K562 (cell line): ENCODE data around the gene CD6. TPM values are rescaled to one million over a fixed set of nuclear protein-coding genes. Genes with fewer than 3 reads are reported as not detected.

Experiments used
- ATAC-seq: fragments of 200-7000 bp; cut with Tn5 transposase; 3 replicates; pipeline ENCODE4 v1.9.1; 2020; ENCODE audit warnings: moderate library complexity
- BruUV-seq: library from RNA; stranded (reverse); fragments of 400-500 nt; replicated peaks from 2 replicates; lab custom pipeline; 2021; lab: Mats Ljungman, UMichigan
- CTCF ChIA-PET: fragments of 300-600 bp; formaldehyde crosslinking; extraction: SDS; loops from one replicate; lab custom pipeline; 2021; ENCODE audit warnings: low intra/inter-chr PET ratio; lab: Yijun Ruan, JAX
- POLR2A ChIA-PET: fragments of 300-600, 350-650 bp; sonication (Branson Sonifier 250); formaldehyde crosslinking; extraction: SDS; loops from one replicate; lab custom pipeline; 2021; ENCODE audit warnings: antibody characterized with exemption, inconsistent platforms; lab: Yijun Ruan, JAX
- DNase-seq, 4 experiments: peaks; one replicate each; pipeline versions ENCODE4 v3.0.0 to v3.0.0-alpha.2; 2011 to 2018; ENCODE audit warnings: low spot score in 3 of 4, mixed read lengths in 3 of 4; ENCODE audit errors: extremely low read depth in 1 of 4
- FAIRE-seq: peaks from 2 replicates; lab custom pipeline; 2011; peaks lifted over from hg19 to GRCh38; lab: Jason Lieb, UNC
- H2AFZ ChIP-seq: 2 replicates; pipeline ENCODE4 v1.6.0; 2011; ENCODE audit warnings: low read depth, low read length, control low read depth, inconsistent platforms
- H3K27ac ChIP-seq: fragments of 200-600 bp; 3 replicates; pipeline ENCODE4 v1.8.0; 2011; ENCODE audit warnings: low read depth, mild to moderate bottlenecking, control low read depth, inconsistent platforms, low read length, moderate library complexity, mixed read lengths; ENCODE audit errors: extremely low read depth
- H3K27me3 ChIP-seq, 2 experiments: fragments of 300-600 bp in 1 of 2; 2 replicates in 1 of 2; 3 replicates in 1 of 2; pipeline versions ENCODE4 v1.6.0 to v1.8.0; 2011; ENCODE audit warnings: inconsistent platforms in 2 of 2, low read length in 2 of 2, mild to moderate bottlenecking in 1 of 2, mixed read lengths in 1 of 2, moderate library complexity in 1 of 2; ENCODE audit not compliant: control insufficient read depth in 2 of 2, insufficient read depth in 2 of 2
- H3K36me3 ChIP-seq: fragments of 300-600 bp; 3 replicates; pipeline ENCODE4 v1.8.0; 2011; ENCODE audit warnings: mild to moderate bottlenecking, low read length, inconsistent platforms; ENCODE audit not compliant: control insufficient read depth, insufficient read depth
- H3K4me1 ChIP-seq, 2 experiments: fragments of 200-600 bp in 1 of 2; replicated peaks in 1 of 2; 2 replicates in 1 of 2; 3 replicates in 1 of 2; pipeline versions ENCODE4 v1.5.1 to v1.8.0; 2011; ENCODE audit warnings: inconsistent platforms in 2 of 2, low read length in 2 of 2, mild to moderate bottlenecking in 1 of 2, mixed read lengths in 1 of 2, moderate library complexity in 1 of 2; ENCODE audit not compliant: control insufficient read depth in 2 of 2, insufficient read depth in 2 of 2
- H3K4me2 ChIP-seq: 2 replicates; pipeline ENCODE4 v1.6.1; 2011; ENCODE audit warnings: low read length, control low read depth, inconsistent platforms, mixed read lengths; ENCODE audit not compliant: insufficient read depth
- H3K4me3 ChIP-seq: fragments of 200-600 bp; sonication (generic), shearing (Covaris generic); 2 replicates; pipeline ENCODE4 v1.5.1; 2016; ENCODE audit warnings: control low read depth, inconsistent platforms
- H3K79me2 ChIP-seq: fragments of 200-600 bp; 3 replicates; pipeline ENCODE4 v1.8.0; 2011; ENCODE audit warnings: low read length, inconsistent platforms; ENCODE audit not compliant: control insufficient read depth, insufficient read depth
- H3K9ac ChIP-seq, 2 experiments: 2 replicates each; pipeline versions ENCODE4 v1.6.0 to v1.6.1; 2011; ENCODE audit warnings: low read depth in 2 of 2, low read length in 2 of 2, control low read depth in 1 of 2, inconsistent platforms in 1 of 2, mild to moderate bottlenecking in 1 of 2, mixed read lengths in 1 of 2; ENCODE audit not compliant: insufficient read depth in 1 of 2
- H3K9me1 ChIP-seq: one replicate; pipeline ENCODE4 v1.6.0; 2011; ENCODE audit warnings: inconsistent platforms, mild to moderate bottlenecking, low read length, moderate library complexity; ENCODE audit not compliant: control insufficient read depth, insufficient read depth
- H3K9me3 ChIP-seq: replicated peaks from 2 replicates; pipeline ENCODE4 v1.5.1; 2011; ENCODE audit warnings: low read depth, low read length, inconsistent platforms; ENCODE audit not compliant: control insufficient read depth, insufficient read depth
- H4K20me1 ChIP-seq: replicated peaks from 2 replicates; pipeline ENCODE4 v1.6.1; 2011; ENCODE audit warnings: low read length, inconsistent platforms, mixed read lengths; ENCODE audit not compliant: control insufficient read depth, insufficient read depth
- CSDE1 ChIP-seq, 2 experiments: fragments of 450-650 bp; IDR thresholded peaks; 2 replicates each; pipeline ENCODE4 v1.6.1; 2016; ENCODE audit warnings: mild to moderate bottlenecking in 1 of 2
- DIDO1 ChIP-seq: fragments of 450-650 bp; IDR thresholded peaks from 2 replicates; pipeline ENCODE4 v1.6.1; 2016; ENCODE audit warnings: low read depth, missing biosample characterization, missing genetic modification characterization
- ELF2 ChIP-seq: fragments of 250-450 bp; sonication (Bioruptor Pico); IDR thresholded peaks from 2 replicates; pipeline ENCODE4 v1.5.0; 2021; ENCODE audit warnings: mild to moderate bottlenecking
- HLTF ChIP-seq: fragments of 450-650 bp; IDR thresholded peaks from 2 replicates; pipeline ENCODE4 v1.6.1; 2016
- HNRNPK ChIP-seq: fragments of 200-400 bp; formaldehyde crosslinking; IDR thresholded peaks from one replicate; pipeline ENCODE4 v1.6.1; 2018; ENCODE audit warnings: mild to moderate bottlenecking, low read depth, low read length; ENCODE audit not compliant: poor library complexity, severe bottlenecking
- MEF2D ChIP-seq: conservative IDR thresholded peaks from 2 replicates; pipeline ENCODE4 v1.6.1; 2016; ENCODE audit warnings: low read depth, missing genetic modification characterization, missing compliant biosample characterization
- PURB ChIP-seq: sonication (generic); formaldehyde crosslinking; IDR thresholded peaks from 2 replicates; pipeline ENCODE4 v1.9.0; 2021; ENCODE audit warnings: low read depth, mild to moderate bottlenecking, missing genetic modification reagents
- SRSF7 ChIP-seq: fragments of 200-400 bp; formaldehyde crosslinking; optimal IDR thresholded peaks from 2 replicates; pipeline ENCODE3; 2017; ENCODE audit warnings: mild to moderate bottlenecking, low read depth, low read length
- WGBS: fragments of 100-300 bp; shearing (Covaris generic); methylation state at CpG from one replicate; pipeline ENCODE4 v1.1.6; 2016; ENCODE audit warnings: low coverage, mixed read lengths; ENCODE audit not compliant: insufficient coverage; ENCODE audit errors: missing lambda C conversion rate; 5-methylcytosine and 5-hydroxymethylcytosine counted together
- in situ Hi-C: fragments of 300-500 bp; cut with MboI; formaldehyde crosslinking; loops from 4 replicates; pipeline ENCODE4 v1.15.0; 2018; ENCODE audit warnings: inconsistent platforms, mixed read lengths
- intact Hi-C: fragments of 100-400 bp; cut with micrococcal nuclease; formaldehyde crosslinking; loops from 2 replicates; pipeline ENCODE4 v1.14.2; 2022
- polyA plus RNA-seq, 8 experiments: library from polyadenylated mRNA; depleted of rRNA in 4 of 8; stranded (reverse) in 5 of 8; unstranded in 3 of 8; fragments of >200 nt; fragmentation: Nextera tagmentation in 2 of 8; fragmentation: Illumina TruSeq in 1 of 8; extraction: Ambion mirVana in 2 of 8; extraction: Trizol in 1 of 8; gene quantifications; 2 replicates each; pipeline versions ENCODE4 v1.2.1 to v1.2.3, GENCODE V29; 2011 to 2014; ENCODE audit warnings: inconsistent platforms in 1 of 8, missing spikeins in 1 of 8
- total RNA-seq, 7 experiments: library from RNA; depleted of rRNA in 6 of 7; stranded (reverse); fragments of >200 nt in 6 of 7; fragmentation: Illumina TruSeq in 2 of 7; extraction: Trizol in 2 of 7; gene quantifications; 2 replicates each; pipeline versions ENCODE4 v1.2.1 to v1.2.3, GENCODE V29; 2011 to 2021; ENCODE audit warnings: low replicate concordance in 1 of 7
- TF ChIP-seq, protein P1 (sequence below): sonication (generic); formaldehyde crosslinking; IDR thresholded peaks from 2 replicates; pipeline ENCODE4 v1.5.0; 2020; ENCODE audit warnings: missing genetic modification reagents
- TF ChIP-seq, protein P2 (sequence below): fragments of 450-650 bp; formaldehyde crosslinking; IDR thresholded peaks from 2 replicates; pipeline ENCODE4 v1.4.0; 2022; ENCODE audit warnings: missing genetic modification characterization
- TF ChIP-seq, protein P3 (sequence below), 2 experiments: fragments of 450-650 bp; IDR thresholded peaks; 2 replicates each; pipeline ENCODE4 v1.6.1; 2016
- TF ChIP-seq, protein P4 (sequence below): fragments of 250-450 bp; sonication (Bioruptor Pico); IDR thresholded peaks from 2 replicates; pipeline ENCODE4 v1.4.0; 2020; ENCODE audit warnings: mild to moderate bottlenecking, moderate library complexity, borderline replicate concordance
- TF ChIP-seq, protein P5 (sequence below): sonication (generic); formaldehyde crosslinking; IDR thresholded peaks from 2 replicates; pipeline ENCODE4 v1.8.1; 2023; ENCODE audit warnings: mild to moderate bottlenecking, missing genetic modification reagents
- TF ChIP-seq, protein P6 (sequence below): fragments of 450-650 bp; IDR thresholded peaks from 2 replicates; pipeline ENCODE4 v1.6.1; 2016

CD6 gene
- total and polyA plus RNA-seq, 9 of the 15 experiments (the other 6 are each of a cell fraction or from before 2014, with no cell fraction given), result 0.84 TPM; not detected in 8

DNA sequence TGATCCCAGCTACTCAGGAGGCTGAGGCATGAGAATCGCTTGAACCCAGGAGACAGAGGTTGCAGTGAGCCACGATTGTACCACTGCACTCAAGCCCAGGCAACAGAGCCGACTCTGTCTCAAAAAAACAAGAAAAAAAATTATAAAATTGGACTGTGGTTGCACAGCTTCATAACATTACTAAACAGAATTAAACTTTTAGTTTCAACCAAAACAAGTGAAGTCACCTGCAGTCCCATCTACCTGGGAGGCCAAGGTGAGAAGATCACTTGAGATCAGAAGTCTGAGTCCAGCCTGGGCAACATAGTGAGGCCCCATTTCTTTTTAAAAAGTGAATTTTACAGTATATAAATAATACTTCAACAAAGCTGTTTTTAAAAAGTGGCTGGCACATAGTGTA, 83.0 kb downstream of the CD6 start:
- no peak for ATAC-seq
- Histone ChIP-seq H3K79me2 (no peaks in the 10 kb centered on the region), H3K9ac (no peak overlapping the region), H2AFZ (no peak overlapping the region), H3K4me2 (no peak overlapping the region), H3K36me3 (no peaks in the 10 kb centered on the region), H3K4me3 (no peak overlapping the region), H4K20me1 (no peaks in the 10 kb centered on the region; the same call in 1 of the 2 replicates), H3K9me1 (no peaks in the 10 kb centered on the region), H3K27ac (no peak overlapping the region), H3K4me1 (no peaks in the 10 kb centered on the region), H3K27me3 (peaks cover 50 to 80% of the 10 kb centered on the region in 2 experiments), H3K9me3 (no peaks in the 10 kb centered on the region)
- POLR2A ChIA-PET, result interaction anchor here (1.9 kb wide), 1 partner anchor 13 kb away, joined by 6 read pairs; no protein-coding TSS in a partner anchor
- WGBS, result 0% methylated on average over 3 of the region's 3 CpGs
- in situ Hi-C loops (no loop called here), intact Hi-C loops (no loop called here)
- DNase-seq, result no peak
- no TSS peak for BruUV-seq
- FAIRE-seq, result no peak
- TF ChIP-seq DIDO1 (tag), result no peak
- TF ChIP-seq, protein P1, sequence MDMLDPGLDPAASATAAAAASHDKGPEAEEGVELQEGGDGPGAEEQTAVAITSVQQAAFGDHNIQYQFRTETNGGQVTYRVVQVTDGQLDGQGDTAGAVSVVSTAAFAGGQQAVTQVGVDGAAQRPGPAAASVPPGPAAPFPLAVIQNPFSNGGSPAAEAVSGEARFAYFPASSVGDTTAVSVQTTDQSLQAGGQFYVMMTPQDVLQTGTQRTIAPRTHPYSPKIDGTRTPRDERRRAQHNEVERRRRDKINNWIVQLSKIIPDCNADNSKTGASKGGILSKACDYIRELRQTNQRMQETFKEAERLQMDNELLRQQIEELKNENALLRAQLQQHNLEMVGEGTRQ (CRISPR knock-in tag), result no peak
- TF ChIP-seq, protein P2, sequence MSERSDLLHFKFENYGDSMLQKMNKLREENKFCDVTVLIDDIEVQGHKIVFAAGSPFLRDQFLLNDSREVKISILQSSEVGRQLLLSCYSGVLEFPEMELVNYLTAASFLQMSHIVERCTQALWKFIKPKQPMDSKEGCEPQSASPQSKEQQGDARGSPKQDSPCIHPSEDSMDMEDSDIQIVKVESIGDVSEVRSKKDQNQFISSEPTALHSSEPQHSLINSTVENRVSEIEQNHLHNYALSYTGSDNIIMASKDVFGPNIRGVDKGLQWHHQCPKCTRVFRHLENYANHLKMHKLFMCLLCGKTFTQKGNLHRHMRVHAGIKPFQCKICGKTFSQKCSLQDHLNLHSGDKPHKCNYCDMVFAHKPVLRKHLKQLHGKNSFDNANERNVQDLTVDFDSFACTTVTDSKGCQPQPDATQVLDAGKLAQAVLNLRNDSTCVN (CRISPR knock-in tag), result no peak
- TF ChIP-seq ELF2, result no peak
- no peak for TF ChIP-seq PURB (CRISPR knock-in tag)
- TF ChIP-seq MEF2D (tag), result no peak
- TF ChIP-seq HNRNPK, result no peak
- no peak for TF ChIP-seq SRSF7
- no peak for TF ChIP-seq CSDE1 (IDR thresholded peaks at IDR 0.05)
- TF ChIP-seq, protein P3, sequence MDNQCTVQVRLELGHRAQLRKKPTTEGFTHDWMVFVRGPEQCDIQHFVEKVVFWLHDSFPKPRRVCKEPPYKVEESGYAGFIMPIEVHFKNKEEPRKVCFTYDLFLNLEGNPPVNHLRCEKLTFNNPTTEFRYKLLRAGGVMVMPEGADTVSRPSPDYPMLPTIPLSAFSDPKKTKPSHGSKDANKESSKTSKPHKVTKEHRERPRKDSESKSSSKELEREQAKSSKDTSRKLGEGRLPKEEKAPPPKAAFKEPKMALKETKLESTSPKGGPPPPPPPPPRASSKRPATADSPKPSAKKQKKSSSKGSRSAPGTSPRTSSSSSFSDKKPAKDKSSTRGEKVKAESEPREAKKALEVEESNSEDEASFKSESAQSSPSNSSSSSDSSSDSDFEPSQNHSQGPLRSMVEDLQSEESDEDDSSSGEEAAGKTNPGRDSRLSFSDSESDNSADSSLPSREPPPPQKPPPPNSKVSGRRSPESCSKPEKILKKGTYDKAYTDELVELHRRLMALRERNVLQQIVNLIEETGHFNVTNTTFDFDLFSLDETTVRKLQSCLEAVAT (IDR thresholded peaks at IDR 0.05), result no peak
- TF ChIP-seq, protein P4, sequence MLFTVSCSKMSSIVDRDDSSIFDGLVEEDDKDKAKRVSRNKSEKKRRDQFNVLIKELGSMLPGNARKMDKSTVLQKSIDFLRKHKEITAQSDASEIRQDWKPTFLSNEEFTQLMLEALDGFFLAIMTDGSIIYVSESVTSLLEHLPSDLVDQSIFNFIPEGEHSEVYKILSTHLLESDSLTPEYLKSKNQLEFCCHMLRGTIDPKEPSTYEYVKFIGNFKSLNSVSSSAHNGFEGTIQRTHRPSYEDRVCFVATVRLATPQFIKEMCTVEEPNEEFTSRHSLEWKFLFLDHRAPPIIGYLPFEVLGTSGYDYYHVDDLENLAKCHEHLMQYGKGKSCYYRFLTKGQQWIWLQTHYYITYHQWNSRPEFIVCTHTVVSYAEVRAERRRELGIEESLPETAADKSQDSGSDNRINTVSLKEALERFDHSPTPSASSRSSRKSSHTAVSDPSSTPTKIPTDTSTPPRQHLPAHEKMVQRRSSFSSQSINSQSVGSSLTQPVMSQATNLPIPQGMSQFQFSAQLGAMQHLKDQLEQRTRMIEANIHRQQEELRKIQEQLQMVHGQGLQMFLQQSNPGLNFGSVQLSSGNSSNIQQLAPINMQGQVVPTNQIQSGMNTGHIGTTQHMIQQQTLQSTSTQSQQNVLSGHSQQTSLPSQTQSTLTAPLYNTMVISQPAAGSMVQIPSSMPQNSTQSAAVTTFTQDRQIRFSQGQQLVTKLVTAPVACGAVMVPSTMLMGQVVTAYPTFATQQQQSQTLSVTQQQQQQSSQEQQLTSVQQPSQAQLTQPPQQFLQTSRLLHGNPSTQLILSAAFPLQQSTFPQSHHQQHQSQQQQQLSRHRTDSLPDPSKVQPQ, result no peak
- TF ChIP-seq, protein P5, sequence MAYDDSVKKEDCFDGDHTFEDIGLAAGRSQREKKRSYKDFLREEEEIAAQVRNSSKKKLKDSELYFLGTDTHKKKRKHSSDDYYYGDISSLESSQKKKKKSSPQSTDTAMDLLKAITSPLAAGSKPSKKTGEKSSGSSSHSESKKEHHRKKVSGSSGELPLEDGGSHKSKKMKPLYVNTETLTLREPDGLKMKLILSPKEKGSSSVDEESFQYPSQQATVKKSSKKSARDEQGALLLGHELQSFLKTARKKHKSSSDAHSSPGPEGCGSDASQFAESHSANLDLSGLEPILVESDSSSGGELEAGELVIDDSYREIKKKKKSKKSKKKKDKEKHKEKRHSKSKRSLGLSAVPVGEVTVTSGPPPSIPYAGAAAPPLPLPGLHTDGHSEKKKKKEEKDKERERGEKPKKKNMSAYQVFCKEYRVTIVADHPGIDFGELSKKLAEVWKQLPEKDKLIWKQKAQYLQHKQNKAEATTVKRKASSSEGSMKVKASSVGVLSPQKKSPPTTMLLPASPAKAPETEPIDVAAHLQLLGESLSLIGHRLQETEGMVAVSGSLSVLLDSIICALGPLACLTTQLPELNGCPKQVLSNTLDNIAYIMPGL (CRISPR knock-in tag), result no peak
- TF ChIP-seq HLTF, result no peak
- TF ChIP-seq, protein P6, sequence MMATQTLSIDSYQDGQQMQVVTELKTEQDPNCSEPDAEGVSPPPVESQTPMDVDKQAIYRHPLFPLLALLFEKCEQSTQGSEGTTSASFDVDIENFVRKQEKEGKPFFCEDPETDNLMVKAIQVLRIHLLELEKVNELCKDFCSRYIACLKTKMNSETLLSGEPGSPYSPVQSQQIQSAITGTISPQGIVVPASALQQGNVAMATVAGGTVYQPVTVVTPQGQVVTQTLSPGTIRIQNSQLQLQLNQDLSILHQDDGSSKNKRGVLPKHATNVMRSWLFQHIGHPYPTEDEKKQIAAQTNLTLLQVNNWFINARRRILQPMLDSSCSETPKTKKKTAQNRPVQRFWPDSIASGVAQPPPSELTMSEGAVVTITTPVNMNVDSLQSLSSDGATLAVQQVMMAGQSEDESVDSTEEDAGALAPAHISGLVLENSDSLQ, result no peak
- CTCF ChIA-PET, result no interaction called here
